Subcutaneous preadipocyte (primary cell): ENCODE results near the gene HOXA7. TPM values are rescaled to one million over a fixed set of nuclear protein-coding genes. Genes with fewer than 3 reads are reported as not detected.

ENCODE experiments used
- small RNA-seq: library from RNA; depleted of rRNA; stranded (forward); fragments of <200 nt; gene quantifications from one replicate; pipeline ENCODE3, GENCODE V24; 2012
- total RNA-seq: library from RNA; depleted of rRNA; stranded (reverse); fragments of >200 nt; gene quantifications from 2 replicates; pipeline ENCODE4 v1.2.3, GENCODE V29; 2012

The HOXA7 gene
- total RNA-seq, result 2.2 and 2.7 TPM in 2 replicates

GRCh38 chr7:27156508-27156898 is at the start of gene HOXA7:
Gene HOXA7 (minus strand): TSS chr7:27156675. CDS start chr7:27156545, 130 bp downstream.

GRCh38 chr7:27199849-27200760 is 43.6 kb upstream of the HOXA7 start, which contains the start of gene HOXA13:
Gene HOXA13 (minus strand): TSS chr7:27200091. CDS start chr7:27200077, 14 bp downstream.

GRCh38 chr7:27185013-27185853 is 28.8 kb upstream of the HOXA7 start, which contains the start of gene HOXA11:
Gene HOXA11 (minus strand): TSS chr7:27185232. CDS start chr7:27185144, 88 bp downstream.

GRCh38 chr7:27173956-27174873 is 17.7 kb upstream of the HOXA7 start, which contains the start of gene HOXA10:
Gene HOXA10 (minus strand): TSS chr7:27174320. CDS start chr7:27174306, 14 bp downstream.

GRCh38 chr7:27165089-27165995 is 8.9 kb upstream of the HOXA7 start, which contains the start of gene HOXA9:
Gene HOXA9 (minus strand): TSS chr7:27165537. CDS start chr7:27165457, 80 bp downstream.

GRCh38 chr7:27151931-27152815 is 4.3 kb downstream of the HOXA7 start, which contains the start of gene HOXA3:
Gene HOXA3 (minus strand): TSS chr7:27152583. CDS start chr7:27110640, 41,943 bp downstream.

GRCh38 chr7:27147199-27148030 is 9.1 kb downstream of the HOXA7 start, which contains the start of gene HOXA6:
Gene HOXA6 (minus strand): TSS chr7:27147774. CDS start chr7:27147749, 25 bp downstream.

GRCh38 chr7:27143023-27143949 is 13.2 kb downstream of the HOXA7 start, which contains the start of gene HOXA5:
Gene HOXA5 (minus strand): TSS chr7:27143681. CDS start chr7:27143607, 74 bp downstream.

GRCh38 chr7:27130540-27131389 is 25.7 kb downstream of the HOXA7 start, which contains the start of gene HOXA4:
Gene HOXA4 (minus strand): TSS chr7:27130757. CDS start chr7:27130733, 24 bp downstream.

Small RNA genes within 50 kb of the gene (small RNA-seq; reads per million reads assigned to genes)
- not detected for gene AC004080.5
- gene RF02140, result not detected
- not detected for gene RF02141

Other genes with a start within 250 kb of the HOXA7 start
- gene HOXA1, start 60.7 kb downstream of the HOXA7 start, total RNA-seq, result 0.73 and 1.4 TPM in 2 replicates
- 0.39 and 0.73 TPM in 2 replicates for gene HOXA2, start 54.0 kb downstream of the HOXA7 start, total RNA-seq
- gene HOXA4, start 25.9 kb downstream of the HOXA7 start, total RNA-seq, result 1.4 and 1.5 TPM in 2 replicates
- 6.5 and 9.9 TPM in 2 replicates for gene HOXA5, start 13.0 kb downstream of the HOXA7 start, total RNA-seq
- gene HOXA6, start 8.9 kb downstream of the HOXA7 start, total RNA-seq, result 7.8 and 8.8 TPM in 2 replicates
- gene HOXA3, start 4.1 kb downstream of the HOXA7 start, total RNA-seq, result 3.7 and 6.1 TPM in 2 replicates
- gene HOXA9, start 8.9 kb upstream of the HOXA7 start, total RNA-seq, result 8.8 and 15.2 TPM in 2 replicates
- 9.9 and 11.3 TPM in 2 replicates for gene HOXA10, start 17.6 kb upstream of the HOXA7 start, total RNA-seq
- gene HOXA11, start 28.6 kb upstream of the HOXA7 start, total RNA-seq, result 4.8 and 5.3 TPM in 2 replicates
- 0.20 and 0.37 TPM in 2 replicates for gene HOXA13, start 43.4 kb upstream of the HOXA7 start, total RNA-seq
- not detected in 2 replicates for gene EVX1, start 86.1 kb upstream of the HOXA7 start, total RNA-seq